Stomach smooth muscle (tissue), 2 donors: ENCODE results near the gene UGT1A10.

Experiments
- H3K27ac ChIP-seq: one replicate; pipeline ENCODE4 v1.7.0; 2013; ENCODE audit warnings: mild to moderate bottlenecking, low read length, inconsistent platforms
- H3K27me3 ChIP-seq, 2 donors: one replicate each; pipeline ENCODE4 v1.7.0; 2013; ENCODE audit warnings: low read length in 2 of 2; ENCODE audit not compliant: insufficient read depth in 2 of 2, control insufficient read depth in 1 of 2
- H3K36me3 ChIP-seq, 2 donors: one replicate each; pipeline ENCODE4 v1.7.0; 2013; ENCODE audit warnings: low read length in 2 of 2; ENCODE audit not compliant: control insufficient read depth in 2 of 2, insufficient read depth in 2 of 2
- H3K4me1 ChIP-seq: one replicate; pipeline ENCODE4 v1.7.0; 2013; ENCODE audit warnings: low read length; ENCODE audit not compliant: control insufficient read depth, insufficient read depth
- H3K4me3 ChIP-seq, 2 donors: one replicate each; pipeline ENCODE4 v1.7.0; 2013; ENCODE audit warnings: low read length in 2 of 2
- H3K9ac ChIP-seq, 2 donors: one replicate each; pipeline ENCODE4 v1.7.0; 2013; ENCODE audit warnings: low read length in 2 of 2, mild to moderate bottlenecking in 1 of 2
- H3K9me3 ChIP-seq, 2 donors: one replicate each; pipeline ENCODE4 v1.7.0; 2013; ENCODE audit warnings: low read length in 2 of 2; ENCODE audit not compliant: control insufficient read depth in 2 of 2
- donor health status: healthy.
- donor health status: Pancreatic carcinoma.

UGT1A10 gene

GRCh38 chr2:233674995-233675394 lies 38.7 kb downstream of the UGT1A10 start:
- H3K9ac ChIP-seq = no peak overlapping the region
- H3K27ac ChIP-seq = no peak overlapping the region

GRCh38 chr2:233676046-233676445 lies 39.8 kb downstream of the UGT1A10 start:
- H3K27me3 ChIP-seq = peaks cover 0 to 2% of the 10 kb centered on the region in 2 donors
- no peak overlapping the region for H3K9ac ChIP-seq
- H3K9me3 ChIP-seq = peaks cover 0 to 2% of the 10 kb centered on the region in 2 donors
- H3K27ac ChIP-seq = no peak overlapping the region
- H3K36me3 ChIP-seq = no peaks in the 10 kb centered on the region
- no peaks in the 10 kb centered on the region for H3K4me1 ChIP-seq
- no peak overlapping the region for H3K4me3 ChIP-seq

More at GRCh38 chr2:233674995-233675394, 38.7 kb downstream of the UGT1A10 start:
- Histone ChIP-seq H3K36me3 (no peaks in the 10 kb centered on the region), H3K4me3 (no peak overlapping the region), H3K27me3 (no peaks in the 10 kb centered on the region), H3K4me1 (no peaks in the 10 kb centered on the region), H3K9me3 (peaks cover 0 to 2% of the 10 kb centered on the region in 2 donors)

GRCh38 chr2:233679196-233679595 lies 42.9 kb downstream of the UGT1A10 start:
- Histone ChIP-seq H3K4me1 (no peaks in the 10 kb centered on the region), H3K9me3 (peaks cover 0 to 2% of the 10 kb centered on the region in 2 donors), H3K27me3 (peaks cover 0 to 2% of the 10 kb centered on the region in 2 donors), H3K4me3 (no peak overlapping the region), H3K9ac (no peak overlapping the region), H3K27ac (no peak overlapping the region), H3K36me3 (no peaks in the 10 kb centered on the region)

DNA sequence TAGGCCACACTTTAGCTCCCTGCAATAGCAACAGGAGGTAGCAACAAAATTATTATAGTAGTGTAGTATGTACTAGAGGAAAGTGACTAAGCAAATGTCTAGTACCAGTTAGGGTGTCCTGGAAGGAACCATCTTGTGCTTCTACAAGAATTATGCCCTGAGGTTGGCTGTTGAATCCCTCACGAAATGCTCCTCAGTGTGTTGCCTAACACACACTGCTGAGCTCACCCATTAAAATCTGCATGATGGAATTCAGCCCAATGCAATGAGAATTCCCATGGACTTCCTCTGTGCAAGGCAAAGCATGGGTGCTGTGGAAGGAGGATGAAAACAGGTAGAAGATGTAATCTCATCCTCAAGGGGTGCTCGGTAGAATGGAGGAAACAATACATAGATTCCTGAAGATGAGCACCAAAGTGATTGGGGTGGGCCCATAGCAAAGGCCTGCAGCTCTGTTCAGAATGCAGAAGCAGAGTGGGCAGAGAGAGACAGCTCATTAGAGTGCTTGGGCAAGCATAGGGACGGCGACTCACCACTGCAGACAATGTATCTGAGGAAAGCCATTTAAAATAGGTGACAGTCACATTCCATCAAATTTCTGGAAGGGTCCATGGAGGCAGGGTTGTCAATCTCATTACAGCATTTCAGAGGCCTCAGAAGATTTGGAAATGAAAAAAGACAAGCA lies 44.3 kb downstream of the UGT1A10 start:
- H3K9ac ChIP-seq = no peak overlapping the region
- H3K27ac ChIP-seq = no peak overlapping the region
- H3K27me3 ChIP-seq = peaks cover 0 to 2% of the 10 kb centered on the region in 2 donors
- H3K9me3 ChIP-seq = no peaks in the 10 kb centered on the region
- no peak overlapping the region for H3K4me3 ChIP-seq
- no peaks in the 10 kb centered on the region for H3K4me1 ChIP-seq
- no peaks in the 10 kb centered on the region for H3K36me3 ChIP-seq

DNA sequence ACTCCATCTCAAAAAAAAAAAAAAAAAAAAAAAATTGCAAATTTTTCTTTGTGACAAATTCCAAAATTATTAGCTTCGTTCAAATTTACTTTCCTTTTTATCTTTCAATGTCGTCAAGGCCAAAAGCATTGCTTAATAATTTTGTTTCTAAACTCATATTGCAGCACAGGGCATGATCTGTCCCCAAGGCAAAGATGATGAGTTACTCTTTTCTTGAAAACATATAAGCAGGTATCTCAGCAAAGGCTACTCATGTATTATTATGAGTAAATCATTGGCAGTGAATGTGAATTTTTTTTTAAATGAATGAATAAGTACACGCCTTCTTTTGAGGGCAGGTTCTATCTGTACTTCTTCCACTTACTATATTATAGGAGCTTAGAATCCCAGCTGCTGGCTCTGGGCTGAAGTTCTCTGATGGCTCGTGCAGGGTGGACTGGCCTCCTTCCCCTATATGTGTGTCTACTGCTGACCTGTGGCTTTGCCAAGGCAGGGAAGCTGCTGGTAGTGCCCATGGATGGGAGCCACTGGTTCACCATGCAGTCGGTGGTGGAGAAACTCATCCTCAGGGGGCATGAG lies 45.4 kb downstream of the UGT1A10 start, which contains the start of gene UGT1A7:
Gene UGT1A7 (plus strand): TSS at position 381 of the 579 bp plus-strand sequence. CDS start 37 bp downstream, at position 418.
- H3K9me3 ChIP-seq = no peaks in the 10 kb centered on the region
- H3K9ac ChIP-seq = no peak within 1 kb of the TSS
- H3K27me3 ChIP-seq = peaks cover 0 to 2% of the 10 kb centered on the region in 2 donors
- H3K36me3 ChIP-seq = no peaks in the 10 kb centered on the region
- no peak within 1 kb of the TSS for H3K27ac ChIP-seq
- no peak within 1 kb of the TSS for H3K4me3 ChIP-seq
- H3K4me1 ChIP-seq = no peaks in the 10 kb centered on the region

GRCh38 chr2:233684640-233685039 lies 48.4 kb downstream of the UGT1A10 start:
- no peak overlapping the region for H3K4me3 ChIP-seq
- no peak overlapping the region for H3K9ac ChIP-seq
- peaks cover 0 to 2% of the 10 kb centered on the region in 2 donors for H3K27me3 ChIP-seq
- no peaks in the 10 kb centered on the region for H3K36me3 ChIP-seq
- no peaks in the 10 kb centered on the region for H3K9me3 ChIP-seq
- H3K4me1 ChIP-seq = no peaks in the 10 kb centered on the region
- H3K27ac ChIP-seq = no peak overlapping the region

DNA sequence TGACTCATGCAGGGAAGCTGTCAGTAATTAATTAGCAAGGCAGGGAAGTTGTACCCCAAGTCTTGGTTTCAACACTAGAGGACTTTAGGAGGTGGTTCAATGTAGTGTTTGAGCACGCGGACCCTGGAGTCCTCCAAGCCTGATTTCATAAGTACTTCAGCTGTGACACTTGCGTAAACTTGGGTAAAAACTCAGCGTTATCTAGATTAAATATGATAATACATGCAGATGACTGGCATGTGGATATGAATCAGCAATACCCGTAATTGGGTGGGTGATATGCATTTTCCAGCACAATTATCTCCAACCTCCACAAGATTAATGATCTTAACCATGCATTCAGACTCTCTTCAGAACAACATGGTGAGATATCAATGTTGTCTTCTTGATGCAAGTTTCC lies 50.7 kb downstream of the UGT1A10 start:
- Histone ChIP-seq H3K4me3 (no peak overlapping the region), H3K4me1 (no peaks in the 10 kb centered on the region), H3K9ac (no peak overlapping the region), H3K9me3 (no peaks in the 10 kb centered on the region), H3K36me3 (no peaks in the 10 kb centered on the region), H3K27me3 (no peaks in the 10 kb centered on the region), H3K27ac (no peak overlapping the region)

DNA sequence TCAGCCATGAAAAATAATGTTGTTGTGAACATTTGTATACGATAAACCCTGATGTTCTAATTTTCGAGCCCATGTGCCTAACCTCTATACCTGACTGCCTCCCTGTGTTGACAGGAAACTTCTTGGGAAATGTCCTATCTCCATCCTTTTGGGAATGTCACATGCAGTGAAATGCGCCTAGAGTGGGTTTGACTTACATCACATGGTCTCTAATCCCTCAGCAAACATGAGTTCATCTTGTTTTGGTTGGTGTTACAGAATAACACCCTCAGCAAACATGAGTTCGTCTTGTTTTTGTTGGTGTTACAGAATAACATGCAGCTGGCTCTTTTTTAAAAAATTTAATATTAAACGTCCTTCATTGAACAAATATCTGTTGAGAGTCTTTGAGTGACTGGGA lies 52.1 kb downstream of the UGT1A10 start:
- Histone ChIP-seq H3K27me3 (peaks cover 0 to under 1% of the 10 kb centered on the region in 2 donors), H3K4me1 (no peaks in the 10 kb centered on the region), H3K4me3 (no peak overlapping the region), H3K9ac (no peak overlapping the region), H3K9me3 (no peaks in the 10 kb centered on the region), H3K36me3 (no peaks in the 10 kb centered on the region), H3K27ac (no peak overlapping the region)

DNA sequence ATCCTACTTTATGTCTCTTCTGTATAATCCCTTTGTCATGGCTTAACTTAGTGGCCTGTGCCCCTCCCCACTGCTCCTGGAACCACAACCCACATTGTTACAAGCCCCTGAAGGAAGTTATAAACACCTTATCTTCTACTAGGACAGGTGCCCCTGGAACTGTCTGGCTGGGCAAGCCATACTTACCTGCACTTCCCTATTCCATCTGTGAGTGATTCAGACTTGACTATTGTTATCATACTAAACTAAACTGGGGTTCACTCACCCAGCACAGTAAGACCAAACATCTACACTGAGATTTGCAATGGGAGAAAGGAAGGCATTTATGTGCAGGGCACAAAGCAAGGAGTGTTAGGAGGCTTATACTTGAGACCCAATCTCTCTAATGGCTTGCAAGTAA lies 52.8 kb downstream of the UGT1A10 start:
- H3K9ac ChIP-seq = no peak overlapping the region
- no peaks in the 10 kb centered on the region for H3K9me3 ChIP-seq
- H3K4me3 ChIP-seq = no peak overlapping the region
- H3K27ac ChIP-seq = no peak overlapping the region
- no peaks in the 10 kb centered on the region for H3K4me1 ChIP-seq
- H3K36me3 ChIP-seq = no peaks in the 10 kb centered on the region
- H3K27me3 ChIP-seq = peaks cover 0 to 2% of the 10 kb centered on the region in 2 donors

- H3K36me3 ChIP-seq = no peaks in the 10 kb centered on the region
- H3K27ac ChIP-seq = no peak overlapping the region
- peaks cover 0 to 2% of the 10 kb centered on the region in 2 donors for H3K27me3 ChIP-seq
- H3K4me3 ChIP-seq = no peak overlapping the region
- H3K9ac ChIP-seq = no peak overlapping the region
- no peaks in the 10 kb centered on the region for H3K4me1 ChIP-seq
- H3K9me3 ChIP-seq = no peaks in the 10 kb centered on the region
These were observed 53.3 kb downstream of the UGT1A10 start for GRCh38 chr2:233689501-233689900.

DNA sequence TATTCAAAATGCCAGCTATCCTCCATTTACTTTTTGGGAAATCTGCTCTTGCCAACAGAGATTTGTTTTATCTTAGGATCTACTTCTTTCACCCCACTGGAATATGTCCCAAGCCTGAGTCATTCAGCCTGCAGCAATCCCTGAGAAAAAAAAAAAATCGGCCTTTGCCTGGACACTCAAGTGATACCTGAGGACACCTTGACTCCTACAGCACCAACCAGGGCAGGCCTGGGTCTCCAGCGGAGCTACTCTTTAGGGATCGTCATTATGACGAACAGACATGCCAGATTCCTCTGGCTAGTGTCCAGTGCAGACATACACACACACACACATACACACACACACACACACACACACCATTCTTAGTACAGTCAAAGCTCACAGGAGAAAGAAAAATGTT lies 54.2 kb downstream of the UGT1A10 start:
- Histone ChIP-seq H3K27me3 (peaks cover 0 to 2% of the 10 kb centered on the region in 2 donors), H3K27ac (no peak overlapping the region), H3K4me1 (no peaks in the 10 kb centered on the region), H3K36me3 (no peaks in the 10 kb centered on the region), H3K4me3 (no peak overlapping the region), H3K9ac (no peak overlapping the region), H3K9me3 (no peaks in the 10 kb centered on the region)
